BJ (cell line): Measurements from ENCODE around the gene ACOXL. TPM values are rescaled to one million over a fixed set of nuclear protein-coding genes. Genes with fewer than 3 reads are reported as not detected.

Source experiments
- CTCF ChIA-PET: fragments of 350-600 bp; formaldehyde crosslinking; extraction: SDS; loops from one replicate; lab custom pipeline; 2021; ENCODE audit warnings: antibody characterized with exemption, inconsistent platforms; lab: Yijun Ruan, JAX
- POLR2A ChIA-PET: fragments of 300-600 bp; sonication (Branson Sonifier 250); formaldehyde crosslinking; extraction: SDS; loops from one replicate; lab custom pipeline; 2021; ENCODE audit warnings: antibody characterized with exemption; lab: Charles Lee
- DNase-seq: peaks from one replicate; pipeline ENCODE4 v3.0.0-alpha.2; 2011; ENCODE audit warnings: low read depth
- H3K27me3 ChIP-seq: 2 replicates; pipeline ENCODE4 v1.6.0; 2011; ENCODE audit warnings: low read length; ENCODE audit not compliant: control insufficient read depth, insufficient read depth
- H3K36me3 ChIP-seq: 2 replicates; pipeline ENCODE4 v1.5.1; 2011; ENCODE audit warnings: low read length; ENCODE audit not compliant: control insufficient read depth, insufficient read depth
- H3K4me3 ChIP-seq: 2 replicates; pipeline ENCODE4 v1.5.1; 2011; ENCODE audit warnings: low read depth, mild to moderate bottlenecking, control low read depth, low read length
- polyA plus RNA-seq: library from polyadenylated mRNA; depleted of rRNA; stranded (reverse); fragments of >200 nt; gene quantifications from 2 replicates; pipeline ENCODE4 v1.2.3, GENCODE V29; 2011
- TF ChIP-seq, protein P1 (sequence below): IDR thresholded peaks from 2 replicates; pipeline ENCODE4 v1.5.1; 2011; ENCODE audit warnings: low read depth, mild to moderate bottlenecking, control low read depth, inconsistent platforms, low read length, moderate library complexity; ENCODE audit not compliant: insufficient read depth

Gene ACOXL
- polyA plus RNA-seq, 1 experiment: not detected

DNA sequence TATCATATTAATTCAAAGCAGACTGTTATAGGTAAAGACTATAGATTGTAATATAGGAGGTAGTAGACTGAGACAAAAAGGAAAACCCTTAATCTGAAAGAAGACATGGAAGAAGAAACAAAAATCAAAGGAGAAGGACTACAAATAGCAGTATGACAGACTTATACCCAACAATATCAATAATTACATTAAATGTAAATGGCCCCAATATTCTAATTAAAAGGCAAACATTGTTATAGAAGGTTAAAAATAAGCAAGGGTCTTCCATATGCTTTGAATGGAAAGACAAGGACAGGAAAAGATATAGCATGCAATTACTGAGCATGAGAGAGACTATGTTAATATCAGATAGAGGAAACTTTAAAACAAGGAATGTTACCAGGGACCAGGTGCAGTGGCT lies 278.8 kb downstream of the ACOXL start:
- ChIA-PET POLR2A (no interaction called here), CTCF (no interaction called here)
- no peak for DNase-seq
- H3K4me3 ChIP-seq: no peak overlapping the region
- no peaks in the 10 kb centered on the region for H3K36me3 ChIP-seq
- TF ChIP-seq, protein P1, sequence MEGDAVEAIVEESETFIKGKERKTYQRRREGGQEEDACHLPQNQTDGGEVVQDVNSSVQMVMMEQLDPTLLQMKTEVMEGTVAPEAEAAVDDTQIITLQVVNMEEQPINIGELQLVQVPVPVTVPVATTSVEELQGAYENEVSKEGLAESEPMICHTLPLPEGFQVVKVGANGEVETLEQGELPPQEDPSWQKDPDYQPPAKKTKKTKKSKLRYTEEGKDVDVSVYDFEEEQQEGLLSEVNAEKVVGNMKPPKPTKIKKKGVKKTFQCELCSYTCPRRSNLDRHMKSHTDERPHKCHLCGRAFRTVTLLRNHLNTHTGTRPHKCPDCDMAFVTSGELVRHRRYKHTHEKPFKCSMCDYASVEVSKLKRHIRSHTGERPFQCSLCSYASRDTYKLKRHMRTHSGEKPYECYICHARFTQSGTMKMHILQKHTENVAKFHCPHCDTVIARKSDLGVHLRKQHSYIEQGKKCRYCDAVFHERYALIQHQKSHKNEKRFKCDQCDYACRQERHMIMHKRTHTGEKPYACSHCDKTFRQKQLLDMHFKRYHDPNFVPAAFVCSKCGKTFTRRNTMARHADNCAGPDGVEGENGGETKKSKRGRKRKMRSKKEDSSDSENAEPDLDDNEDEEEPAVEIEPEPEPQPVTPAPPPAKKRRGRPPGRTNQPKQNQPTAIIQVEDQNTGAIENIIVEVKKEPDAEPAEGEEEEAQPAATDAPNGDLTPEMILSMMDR: no peak
- H3K27me3 ChIP-seq: peaks cover 1% of the 10 kb centered on the region; the same call in 1 of the 2 replicates

DNA sequence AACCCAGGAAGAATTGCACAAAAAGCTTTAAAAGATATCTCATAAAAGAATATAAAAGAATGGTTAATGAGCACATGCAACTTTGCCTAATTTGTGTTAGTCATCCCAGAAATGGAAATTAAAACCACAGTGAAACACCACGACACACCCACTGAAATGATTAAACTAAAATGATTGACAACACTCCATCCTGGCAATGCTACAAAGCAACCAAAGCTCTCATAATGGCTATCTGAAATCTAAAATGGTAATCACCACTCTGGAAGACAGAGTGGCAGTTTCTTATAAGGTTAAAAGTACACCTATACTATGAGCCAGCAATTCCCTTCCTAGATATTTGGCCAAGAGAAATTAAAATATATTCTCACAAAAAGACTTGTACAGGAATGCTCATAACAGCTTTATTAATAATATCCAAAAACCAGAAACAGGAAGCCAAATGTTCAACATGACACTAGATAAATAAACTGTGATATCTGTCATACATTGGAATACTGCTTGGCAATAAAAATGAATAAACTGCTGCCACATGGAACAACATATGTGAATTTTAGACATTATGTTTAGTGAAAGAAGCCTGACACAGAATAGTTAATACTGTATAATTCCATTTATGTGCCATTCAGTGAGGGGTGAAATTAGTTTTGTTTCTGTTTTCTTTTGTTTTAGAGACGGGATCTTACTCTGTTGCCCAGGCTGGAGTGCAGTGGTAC lies 283.1 kb downstream of the ACOXL start:
- CTCF ChIA-PET: no interaction called here
- POLR2A ChIA-PET: no interaction called here
- TF ChIP-seq, protein P1: no peak

DNA sequence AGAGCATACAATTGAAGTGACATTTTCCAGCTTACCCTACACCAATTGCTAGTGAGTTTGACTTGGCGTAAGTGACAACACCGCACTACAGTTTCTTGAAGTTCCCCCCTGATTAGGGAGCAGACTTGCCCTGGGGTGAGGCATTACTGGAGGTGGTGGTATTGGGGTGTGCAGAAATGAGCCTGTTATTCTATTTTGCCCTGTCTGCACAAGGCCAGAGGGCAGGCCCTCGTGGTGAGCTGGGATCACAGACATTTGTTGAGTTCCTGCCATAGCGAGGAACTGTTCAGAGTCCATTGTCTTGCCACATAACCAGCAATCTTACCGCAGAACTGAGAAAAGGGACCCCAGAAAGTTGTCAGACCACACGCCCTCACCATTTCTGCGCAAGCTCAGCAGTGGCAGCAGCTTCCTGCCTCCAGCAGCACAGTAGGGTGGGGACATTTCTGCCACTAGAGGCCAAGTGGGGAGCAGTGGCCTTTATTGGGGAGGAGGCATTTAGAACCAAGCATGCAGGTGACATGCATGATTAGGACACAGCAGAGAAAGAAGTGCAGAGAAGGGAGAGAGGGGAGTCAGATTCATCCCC lies 284.8 kb downstream of the ACOXL start:
- TF ChIP-seq, protein P1: no peak
- Histone ChIP-seq H3K36me3 (no peaks in the 10 kb centered on the region), H3K4me3 (no peak overlapping the region), H3K27me3 (peaks cover 7% of the 10 kb centered on the region)
- POLR2A ChIA-PET: no interaction called here
- no peak for DNase-seq
- CTCF ChIA-PET: no interaction called here

More for the DNA sequence above, 283.1 kb downstream of the ACOXL start:
- no peak for DNase-seq
- Histone ChIP-seq H3K27me3 (peaks cover 7% of the 10 kb centered on the region), H3K4me3 (no peak overlapping the region), H3K36me3 (no peaks in the 10 kb centered on the region)

DNA sequence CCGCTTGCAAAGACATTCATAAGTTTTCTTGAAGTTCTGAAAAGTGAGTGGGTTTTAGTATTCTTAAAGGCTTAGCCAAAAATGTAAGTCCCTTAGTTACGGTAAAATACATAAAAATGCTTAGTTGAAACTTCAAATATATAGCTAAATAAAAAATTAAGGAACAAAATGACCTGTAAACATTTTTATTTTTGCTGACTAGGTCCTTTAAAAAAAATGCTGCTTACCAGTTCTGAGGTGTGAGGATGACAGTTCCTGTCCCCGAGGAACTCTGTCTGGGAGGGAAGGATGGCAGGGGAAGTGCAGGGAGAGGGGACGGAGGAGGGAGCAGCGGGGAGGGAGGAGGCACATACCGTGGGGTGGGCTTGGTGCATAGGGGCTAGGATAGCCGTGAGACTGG lies 285.5 kb downstream of the ACOXL start:
- ChIA-PET POLR2A (no interaction called here), CTCF (no interaction called here)
- H3K36me3 ChIP-seq: no peaks in the 10 kb centered on the region
- no peak for DNase-seq
- no peak overlapping the region for H3K4me3 ChIP-seq
- TF ChIP-seq, protein P1: no peak
- peaks cover 7% of the 10 kb centered on the region for H3K27me3 ChIP-seq

DNA sequence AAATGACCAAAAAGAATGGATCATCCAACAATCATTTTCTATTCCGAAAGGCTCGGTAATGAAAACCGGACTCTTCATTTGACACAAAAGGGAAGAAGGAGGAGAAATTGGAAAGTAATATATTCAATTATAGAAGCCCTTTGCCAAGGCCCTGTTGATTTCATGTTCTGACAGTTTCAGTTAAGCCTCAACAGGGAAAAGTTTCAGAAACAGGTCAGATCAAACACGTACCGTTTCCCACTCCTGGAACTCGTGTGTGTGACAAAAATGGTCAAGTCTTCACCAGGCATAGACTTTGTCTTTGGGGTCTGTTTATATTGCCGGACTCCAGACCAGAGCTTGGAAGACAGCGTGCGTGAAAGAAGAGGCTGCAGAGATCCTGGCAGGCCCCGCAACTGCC lies 287.0 kb downstream of the ACOXL start:
- ChIA-PET POLR2A (no interaction called here), CTCF (no interaction called here)
- H3K4me3 ChIP-seq: no peak overlapping the region
- no peaks in the 10 kb centered on the region for H3K36me3 ChIP-seq
- no peak for DNase-seq
- TF ChIP-seq, protein P1: no peak
- H3K27me3 ChIP-seq: peaks cover 7% of the 10 kb centered on the region
